ENCODE results near the gene TUFM.
A peak's percentile ranks its signal among the peaks of the same experiment; 100 is the strongest.

Gene TUFM

GRCh38 chr16:28826141-28826540, 20.0 kb downstream of the TUFM start:
- no peak for TF ChIP-seq ZFP30 (CRISPR knock-in tag; IDR thresholded peaks at IDR 0.05)
- TF ChIP-seq ZC3H10 (CRISPR knock-in tag; IDR thresholded peaks at IDR 0.05) = no peak
- TF ChIP-seq CSDC2 (CRISPR knock-in tag; IDR thresholded peaks at IDR 0.05) = no peak
- no peak for TF ChIP-seq GLIS3 (CRISPR knock-in tag; IDR thresholded peaks at IDR 0.05)
- TF ChIP-seq TOX (CRISPR knock-in tag; IDR thresholded peaks at IDR 0.05; ENCODE audit: borderline replicate concordance) = no peak
- no peak for ATAC-seq

DNA sequence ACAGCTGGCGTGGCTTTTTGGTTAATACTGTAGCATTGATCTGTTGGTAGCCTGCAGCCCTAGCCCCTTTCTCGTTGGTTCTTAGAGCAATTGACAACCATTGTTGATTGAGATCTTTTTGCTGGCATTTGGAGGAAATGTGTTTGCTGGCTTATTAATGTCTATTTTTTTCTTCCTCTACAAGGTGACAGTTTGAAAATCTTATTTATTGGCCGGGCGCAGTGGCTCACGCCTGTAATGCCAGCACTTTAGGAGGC, 21.5 kb downstream of the TUFM start:
- no peak for ATAC-seq
- TF ChIP-seq RARB (CRISPR knock-in tag; IDR thresholded peaks at IDR 0.05) = no peak
- TF ChIP-seq PPARA (CRISPR knock-in tag; IDR thresholded peaks at IDR 0.05; ENCODE audit: borderline replicate concordance) = no peak
- no peak for TF ChIP-seq ZC3H10 (CRISPR knock-in tag; IDR thresholded peaks at IDR 0.05)
- TF ChIP-seq CSDC2 (CRISPR knock-in tag; IDR thresholded peaks at IDR 0.05) = no peak
- no peak for TF ChIP-seq ZNF70 (CRISPR knock-in tag; IDR thresholded peaks at IDR 0.05)
- no peak for TF ChIP-seq TCF4 (CRISPR knock-in tag; IDR thresholded peaks at IDR 0.05; ENCODE audit: borderline replicate concordance)
- no peak for TF ChIP-seq TOX (CRISPR knock-in tag; IDR thresholded peaks at IDR 0.05; ENCODE audit: borderline replicate concordance)

DNA sequence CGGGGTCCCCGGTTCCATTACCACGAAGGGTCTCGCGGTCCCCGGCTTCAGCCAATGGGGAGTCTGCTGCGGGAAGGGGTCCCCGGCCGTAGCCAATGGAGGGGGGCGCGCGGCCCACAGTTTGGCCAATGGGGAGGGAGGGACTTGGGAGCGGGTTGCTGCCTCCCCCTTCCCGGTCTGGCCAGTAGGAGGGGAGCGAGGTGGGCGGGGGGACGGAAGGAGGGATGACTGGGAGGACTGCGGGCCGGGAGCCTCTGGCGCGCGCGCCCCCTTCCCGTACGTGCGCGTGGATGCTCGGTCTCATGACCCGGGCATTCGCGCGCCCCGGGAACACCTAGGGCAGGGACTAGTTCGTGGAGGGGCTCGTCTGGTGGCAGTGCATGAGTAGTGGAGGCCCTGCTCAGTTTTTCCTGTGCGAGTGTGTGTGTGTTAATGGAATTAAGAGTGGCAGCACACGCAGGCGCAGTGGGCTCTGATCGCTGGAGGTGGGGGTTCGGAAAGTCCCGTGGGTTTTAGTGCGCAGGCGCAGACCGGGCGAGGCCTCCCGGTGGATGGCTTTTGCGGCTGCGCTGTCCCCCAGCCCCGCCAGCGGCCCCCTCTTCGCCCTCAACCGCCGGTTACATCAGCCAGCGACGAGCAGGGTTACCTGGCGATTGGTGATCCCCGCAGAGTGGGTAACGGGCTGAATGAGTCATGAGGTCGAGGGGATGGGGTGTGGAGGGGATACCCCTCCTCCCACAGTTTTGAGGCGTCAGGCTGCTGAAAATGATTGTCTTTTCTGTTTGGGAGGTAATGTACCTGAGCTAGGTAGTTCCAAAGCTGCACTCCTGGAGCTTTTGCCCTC, 22.1 kb downstream of the TUFM start:
- ATAC-seq = peak; percentile 91
- TF ChIP-seq ARNTL (CRISPR knock-in tag; IDR thresholded peaks at IDR 0.05; ENCODE audit: borderline replicate concordance, low read depth) (no peak), CSDC2 (CRISPR knock-in tag; IDR thresholded peaks at IDR 0.05) (no peak), ZNF70 (CRISPR knock-in tag; IDR thresholded peaks at IDR 0.05) (no peak), RARB (CRISPR knock-in tag; IDR thresholded peaks at IDR 0.05) (no peak), ISL1 (CRISPR knock-in tag; IDR thresholded peaks at IDR 0.05) (no peak), ZC3H10 (CRISPR knock-in tag; IDR thresholded peaks at IDR 0.05) (no peak), ZNF565 (CRISPR knock-in tag; conservative IDR thresholded peaks at IDR 0.05; ENCODE audit: low read depth) (no peak)

GRCh38 chr16:28823291-28823872, 22.8 kb downstream of the TUFM start:
- no peak for TF ChIP-seq TSHZ2 (CRISPR knock-in tag; IDR thresholded peaks at IDR 0.05)
- TF ChIP-seq OSR1 (CRISPR knock-in tag; IDR thresholded peaks at IDR 0.05) = no peak
- peak; percentile 6 for ATAC-seq

GRCh38 chr16:28822520-28823290, 23.4 kb downstream of the TUFM start, which contains the start of gene ATXN2L:
ATXN2L (plus strand) TSS chr16:28822999; CDS start chr16:28823260, 261 bp downstream.
- TF ChIP-seq CSRNP3 (CRISPR knock-in tag; IDR thresholded peaks at IDR 0.05) = no peak
- no peak for TF ChIP-seq ARNTL (CRISPR knock-in tag; IDR thresholded peaks at IDR 0.05; ENCODE audit: borderline replicate concordance, low read depth)
- TF ChIP-seq PATZ1 (CRISPR knock-in tag; IDR thresholded peaks at IDR 0.05; ENCODE audit: borderline replicate concordance) = no peak
- TF ChIP-seq, protein P1, sequence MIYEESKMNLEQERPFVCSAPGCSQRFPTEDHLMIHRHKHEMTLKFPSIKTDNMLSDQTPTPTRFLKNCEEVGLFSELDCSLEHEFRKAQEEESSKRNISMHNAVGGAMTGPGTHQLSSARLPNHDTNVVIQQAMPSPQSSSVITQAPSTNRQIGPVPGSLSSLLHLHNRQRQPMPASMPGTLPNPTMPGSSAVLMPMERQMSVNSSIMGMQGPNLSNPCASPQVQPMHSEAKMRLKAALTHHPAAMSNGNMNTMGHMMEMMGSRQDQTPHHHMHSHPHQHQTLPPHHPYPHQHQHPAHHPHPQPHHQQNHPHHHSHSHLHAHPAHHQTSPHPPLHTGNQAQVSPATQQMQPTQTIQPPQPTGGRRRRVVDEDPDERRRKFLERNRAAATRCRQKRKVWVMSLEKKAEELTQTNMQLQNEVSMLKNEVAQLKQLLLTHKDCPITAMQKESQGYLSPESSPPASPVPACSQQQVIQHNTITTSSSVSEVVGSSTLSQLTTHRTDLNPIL (CRISPR knock-in tag; IDR thresholded peaks at IDR 0.05; ENCODE audit: low read depth) = no peak
- peak; percentile 49; the same call in 1 of the 2 replicates for TF ChIP-seq TSHZ2 (CRISPR knock-in tag; IDR thresholded peaks at IDR 0.05)
- TF ChIP-seq ZC3H10 (CRISPR knock-in tag; IDR thresholded peaks at IDR 0.05) = no peak
- peak; percentile 12; the same call in 1 of the 2 replicates for TF ChIP-seq ZNF8 (CRISPR knock-in tag; IDR thresholded peaks at IDR 0.05)
- TF ChIP-seq, protein P2, sequence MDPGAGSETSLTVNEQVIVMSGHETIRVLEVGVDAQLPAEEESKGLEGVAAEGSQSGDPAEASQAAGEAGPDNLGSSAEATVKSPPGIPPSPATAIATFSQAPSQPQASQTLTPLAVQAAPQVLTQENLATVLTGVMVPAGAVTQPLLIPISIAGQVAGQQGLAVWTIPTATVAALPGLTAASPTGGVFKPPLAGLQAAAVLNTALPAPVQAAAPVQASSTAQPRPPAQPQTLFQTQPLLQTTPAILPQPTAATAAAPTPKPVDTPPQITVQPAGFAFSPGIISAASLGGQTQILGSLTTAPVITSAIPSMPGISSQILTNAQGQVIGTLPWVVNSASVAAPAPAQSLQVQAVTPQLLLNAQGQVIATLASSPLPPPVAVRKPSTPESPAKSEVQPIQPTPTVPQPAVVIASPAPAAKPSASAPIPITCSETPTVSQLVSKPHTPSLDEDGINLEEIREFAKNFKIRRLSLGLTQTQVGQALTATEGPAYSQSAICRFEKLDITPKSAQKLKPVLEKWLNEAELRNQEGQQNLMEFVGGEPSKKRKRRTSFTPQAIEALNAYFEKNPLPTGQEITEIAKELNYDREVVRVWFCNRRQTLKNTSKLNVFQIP (CRISPR knock-in tag; IDR thresholded peaks at IDR 0.05; ENCODE audit: borderline replicate concordance, low read depth) = 0 out of 2 replicates have a peak, but pooled peaks have one; percentile 17
- peak; percentile 54; the same call in 1 of the 2 replicates for TF ChIP-seq CSDC2 (CRISPR knock-in tag; IDR thresholded peaks at IDR 0.05)
- TF ChIP-seq ZNF70 (CRISPR knock-in tag; IDR thresholded peaks at IDR 0.05) = no peak
- peak; percentile 61 for ATAC-seq

Data from SK-N-SH treated with all-trans-retinoic acid at 6 μM for 48 hours (cell line).